HG03066 (cell line): ENCODE results near the gene YARS1.

Source experiments
- ATAC-seq: cut with Tn5 transposase; IDR thresholded peaks from one replicate; pipeline ENCODE4 v1.9.1; 2021; ENCODE audit warnings: low read depth; ENCODE audit not compliant: unreplicated experiment

Gene YARS1

DNA sequence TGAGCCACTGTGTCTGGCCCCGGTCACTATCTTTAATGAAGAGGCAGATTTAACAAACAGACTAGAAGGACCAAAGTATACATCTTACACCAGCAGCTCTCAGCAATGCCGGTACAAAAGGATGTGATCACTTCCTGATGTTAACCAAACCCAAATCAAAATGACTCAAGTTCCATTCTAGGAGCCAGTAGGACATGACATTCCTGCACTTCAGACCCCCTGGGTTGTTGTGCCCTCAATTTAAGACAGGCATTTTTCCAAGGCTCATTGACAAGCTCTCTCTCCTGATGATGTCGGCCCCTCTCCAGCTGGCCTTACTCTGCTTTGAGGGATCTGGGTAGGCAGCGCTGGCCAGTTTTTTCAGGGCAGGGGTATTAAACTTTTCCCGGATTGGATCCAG, 35.1 kb downstream of the YARS1 start:
- ATAC-seq = no peak

DNA sequence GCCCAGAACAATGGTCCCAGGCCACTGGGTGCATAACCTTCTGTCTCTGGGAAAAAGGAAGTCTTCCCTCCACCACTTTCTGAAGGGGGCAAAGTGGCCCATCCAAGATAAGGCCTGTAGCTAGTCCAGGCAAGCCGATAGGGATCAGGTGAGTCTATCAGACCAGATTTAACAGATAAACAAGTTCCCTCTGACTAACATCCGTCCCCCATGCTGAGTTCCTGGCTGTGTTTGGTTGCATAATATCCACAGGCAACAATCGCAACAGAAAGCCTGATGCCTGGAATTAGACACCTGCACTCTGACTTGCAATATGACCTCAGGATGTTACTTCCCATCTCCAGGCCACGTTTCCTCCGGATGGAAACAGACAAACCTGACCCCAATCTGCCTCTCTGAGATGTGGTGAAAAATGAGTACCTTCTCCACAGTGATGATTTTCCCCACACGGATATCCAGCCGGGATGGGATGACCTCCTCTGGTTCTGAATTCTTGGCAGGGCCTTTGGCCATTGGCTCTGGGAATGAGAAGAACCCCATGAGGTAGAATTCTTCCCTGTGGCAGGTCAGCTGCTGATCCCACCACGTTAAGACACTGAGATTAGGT, 36.4 kb downstream of the YARS1 start:
- ATAC-seq = no peak

DNA sequence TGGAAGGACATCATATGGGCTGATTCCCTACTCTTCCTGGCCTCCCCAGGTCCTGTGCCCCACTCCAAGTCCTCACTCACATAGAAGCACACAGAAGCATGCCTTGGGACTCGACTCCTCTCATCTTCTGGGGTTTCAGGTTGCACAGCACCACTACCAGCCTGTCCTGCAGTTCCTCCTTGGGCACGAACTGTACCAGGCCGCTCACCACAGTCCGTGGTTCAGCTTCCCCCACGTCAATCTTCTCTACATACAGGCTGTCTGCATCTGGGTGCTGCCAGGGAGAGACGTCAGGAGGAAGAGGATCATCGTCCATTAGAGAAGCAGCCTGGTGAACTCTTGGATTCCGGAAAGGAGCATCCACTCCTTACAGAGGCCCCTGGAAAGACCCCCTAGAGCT, 37.2 kb downstream of the YARS1 start:
- ATAC-seq = no peak

DNA sequence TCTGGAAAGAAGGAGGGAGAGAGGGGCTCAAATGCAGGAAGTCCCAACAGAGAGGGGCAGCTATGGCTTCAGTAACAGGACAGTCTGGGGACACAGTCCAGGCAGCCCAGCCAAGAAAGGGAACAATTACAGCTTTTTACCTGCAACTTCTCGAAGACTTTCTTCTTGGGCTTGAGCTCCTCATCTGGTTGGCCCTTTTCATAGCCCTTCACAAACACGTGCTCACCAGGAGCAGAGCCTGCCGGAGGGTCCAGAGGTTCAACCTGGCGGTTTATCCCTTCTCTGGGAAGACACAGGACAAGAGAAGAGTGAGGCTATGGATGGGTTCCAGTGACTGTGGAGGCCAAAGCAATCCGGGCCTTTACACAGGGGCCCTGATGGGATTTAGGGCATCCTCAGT, 37.9 kb downstream of the YARS1 start:
- no peak for ATAC-seq

GRCh38 chr1:32775640-32776337, 41.4 kb downstream of the YARS1 start:
- no peak for ATAC-seq

GRCh38 chr1:32774950-32775634, 42.1 kb downstream of the YARS1 start:
- no peak for ATAC-seq

GRCh38 chr1:32774464-32774808, 42.7 kb downstream of the YARS1 start:
- ATAC-seq = no peak

DNA sequence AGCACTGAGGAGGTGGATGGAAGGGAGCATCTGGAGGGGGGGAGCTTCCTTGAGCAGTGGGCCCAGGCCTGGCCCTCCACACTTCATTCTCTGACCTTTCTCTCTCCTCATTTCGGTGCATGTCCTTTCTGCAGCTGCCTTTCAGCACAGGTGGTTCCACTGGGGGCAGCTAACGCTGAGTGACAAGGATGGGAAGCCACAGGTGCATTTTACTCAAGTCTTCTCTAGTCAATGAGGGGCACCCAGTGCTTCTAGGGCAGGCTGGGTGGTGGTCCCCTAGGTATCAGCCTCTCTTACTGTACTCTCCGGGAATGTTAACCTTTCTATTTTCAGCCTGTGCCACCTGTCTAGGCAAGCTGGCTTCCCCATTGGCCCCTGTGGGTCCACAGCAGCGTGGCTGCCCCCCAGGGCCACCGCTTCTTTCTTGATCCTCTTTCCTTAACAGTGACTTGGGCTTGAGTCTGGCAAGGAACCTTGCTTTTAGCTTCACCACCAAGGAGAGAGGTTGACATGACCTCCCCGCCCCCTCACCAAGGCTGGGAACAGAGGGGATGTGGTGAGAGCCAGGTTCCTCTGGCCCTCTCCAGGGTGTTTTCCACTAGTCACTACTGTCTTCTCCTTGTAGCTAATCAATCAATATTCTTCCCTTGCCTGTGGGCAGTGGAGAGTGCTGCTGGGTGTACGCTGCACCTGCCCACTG, 43.2 kb downstream of the YARS1 start:
- no peak for ATAC-seq

GRCh38 chr1:32773018-32773763, 44.0 kb downstream of the YARS1 start:
- no peak for ATAC-seq

- ATAC-seq = no peak
Observed at GRCh38 chr1:32772281-32773017, 44.7 kb downstream of the YARS1 start.

GRCh38 chr1:32771561-32772280, 45.4 kb downstream of the YARS1 start:
- ATAC-seq = no peak

GRCh38 chr1:32770741-32771548, 46.2 kb downstream of the YARS1 start:
- ATAC-seq = no peak

DNA sequence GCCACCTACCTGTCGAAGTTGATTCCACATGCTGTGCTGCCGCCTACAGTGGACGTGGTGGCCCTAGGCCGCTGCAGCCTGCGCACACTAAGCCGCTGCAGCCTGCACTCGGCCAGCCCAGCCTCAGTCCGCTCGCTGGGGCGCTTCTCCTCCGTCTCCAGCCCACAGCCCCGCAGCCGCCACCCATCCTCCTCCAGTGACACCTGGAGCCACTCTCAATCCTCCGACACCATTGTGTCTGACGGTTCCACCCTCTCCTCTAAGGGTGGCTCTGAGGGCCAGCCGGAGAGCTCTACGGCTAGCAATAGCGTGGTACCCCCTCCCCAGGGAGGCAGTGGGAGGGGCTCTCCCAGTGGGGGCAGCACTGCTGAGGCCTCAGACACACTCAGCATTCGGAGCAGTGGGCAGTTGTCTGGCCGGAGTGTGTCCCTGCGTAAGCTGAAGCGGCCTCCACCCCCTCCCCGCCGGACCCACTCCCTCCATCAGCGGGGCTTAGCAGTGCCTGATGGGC, 46.9 kb downstream of the YARS1 start:
- ATAC-seq = no peak

GRCh38 chr1:32769524-32770220, 47.5 kb downstream of the YARS1 start:
- ATAC-seq = no peak

- no peak for ATAC-seq
Observed at GRCh38 chr1:32768110-32768850, 48.9 kb downstream of the YARS1 start.

GRCh38 chr1:32767641-32768040, 49.5 kb downstream of the YARS1 start:
- ATAC-seq = no peak

GRCh38 chr1:32767156-32767555, 50.0 kb downstream of the YARS1 start:
- no peak for ATAC-seq
